ENCODE measurements around the gene DDI2.

DNA sequence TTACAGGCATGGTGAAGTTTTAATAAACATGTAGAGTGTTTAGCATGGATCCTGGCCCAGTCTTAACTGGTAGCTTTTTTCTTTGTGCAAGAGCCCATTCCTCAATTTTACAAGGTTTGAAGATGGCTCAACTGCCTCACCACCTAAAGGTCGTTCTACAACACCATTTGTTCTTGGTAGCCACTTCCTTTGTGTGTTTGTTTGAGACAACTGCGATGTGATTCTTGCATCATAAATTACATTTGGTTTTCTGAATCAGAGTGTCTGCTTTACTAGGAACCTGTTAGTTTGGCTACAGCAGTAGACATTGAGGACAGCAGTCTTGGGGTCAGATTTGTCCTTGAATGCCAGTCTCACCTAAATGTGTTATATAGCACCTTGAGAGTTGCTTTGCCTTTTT is 70.2 kb downstream of the DDI2 start:
- TF ChIP-seq, protein P1, sequence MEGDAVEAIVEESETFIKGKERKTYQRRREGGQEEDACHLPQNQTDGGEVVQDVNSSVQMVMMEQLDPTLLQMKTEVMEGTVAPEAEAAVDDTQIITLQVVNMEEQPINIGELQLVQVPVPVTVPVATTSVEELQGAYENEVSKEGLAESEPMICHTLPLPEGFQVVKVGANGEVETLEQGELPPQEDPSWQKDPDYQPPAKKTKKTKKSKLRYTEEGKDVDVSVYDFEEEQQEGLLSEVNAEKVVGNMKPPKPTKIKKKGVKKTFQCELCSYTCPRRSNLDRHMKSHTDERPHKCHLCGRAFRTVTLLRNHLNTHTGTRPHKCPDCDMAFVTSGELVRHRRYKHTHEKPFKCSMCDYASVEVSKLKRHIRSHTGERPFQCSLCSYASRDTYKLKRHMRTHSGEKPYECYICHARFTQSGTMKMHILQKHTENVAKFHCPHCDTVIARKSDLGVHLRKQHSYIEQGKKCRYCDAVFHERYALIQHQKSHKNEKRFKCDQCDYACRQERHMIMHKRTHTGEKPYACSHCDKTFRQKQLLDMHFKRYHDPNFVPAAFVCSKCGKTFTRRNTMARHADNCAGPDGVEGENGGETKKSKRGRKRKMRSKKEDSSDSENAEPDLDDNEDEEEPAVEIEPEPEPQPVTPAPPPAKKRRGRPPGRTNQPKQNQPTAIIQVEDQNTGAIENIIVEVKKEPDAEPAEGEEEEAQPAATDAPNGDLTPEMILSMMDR (conservative IDR thresholded peaks at IDR 0.05; ENCODE audit: low read length) = no peak
- no peak for TF ChIP-seq EZH2phosphoT487 (IDR thresholded peaks at IDR 0.05; ENCODE audit: borderline replicate concordance, low read depth, low read length)
